Measurements from ENCODE around the gene ANGPTL8.

- TF ChIP-seq, protein P1, sequence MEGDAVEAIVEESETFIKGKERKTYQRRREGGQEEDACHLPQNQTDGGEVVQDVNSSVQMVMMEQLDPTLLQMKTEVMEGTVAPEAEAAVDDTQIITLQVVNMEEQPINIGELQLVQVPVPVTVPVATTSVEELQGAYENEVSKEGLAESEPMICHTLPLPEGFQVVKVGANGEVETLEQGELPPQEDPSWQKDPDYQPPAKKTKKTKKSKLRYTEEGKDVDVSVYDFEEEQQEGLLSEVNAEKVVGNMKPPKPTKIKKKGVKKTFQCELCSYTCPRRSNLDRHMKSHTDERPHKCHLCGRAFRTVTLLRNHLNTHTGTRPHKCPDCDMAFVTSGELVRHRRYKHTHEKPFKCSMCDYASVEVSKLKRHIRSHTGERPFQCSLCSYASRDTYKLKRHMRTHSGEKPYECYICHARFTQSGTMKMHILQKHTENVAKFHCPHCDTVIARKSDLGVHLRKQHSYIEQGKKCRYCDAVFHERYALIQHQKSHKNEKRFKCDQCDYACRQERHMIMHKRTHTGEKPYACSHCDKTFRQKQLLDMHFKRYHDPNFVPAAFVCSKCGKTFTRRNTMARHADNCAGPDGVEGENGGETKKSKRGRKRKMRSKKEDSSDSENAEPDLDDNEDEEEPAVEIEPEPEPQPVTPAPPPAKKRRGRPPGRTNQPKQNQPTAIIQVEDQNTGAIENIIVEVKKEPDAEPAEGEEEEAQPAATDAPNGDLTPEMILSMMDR (conservative IDR thresholded peaks at IDR 0.05) = no peak
- TF ChIP-seq EZH2 (IDR thresholded peaks at IDR 0.05; ENCODE audit: low read depth) = no peak
Measured at GRCh38 chr19:11242025-11242424, 2.6 kb downstream of the ANGPTL8 start.

All from PC-9 (cell line).